ENCODE results near the gene TDRD3.
"Not testable (repeated sequence)": the region's sequence is repeated elsewhere in the genome, so short reads cannot be mapped to it uniquely, and the experiment has no call there.

Gene TDRD3

GRCh38 chr13:60398379-60398891, 1.4 kb downstream of the TDRD3 start:
- Histone ChIP-seq H4K20me1 (ENCODE audit: insufficient read depth, low read length) (peaks cover 8% of the 10 kb centered on the region; the same call in 1 of the 2 replicates), H3K4me3 (ENCODE audit: low read length) (peak overlapping the region; percentile 91), H3K4me2 (ENCODE audit: low read length) (peak overlapping the region; percentile 86), H3K27me3 (ENCODE audit: low read depth, low read length) (no peaks in the 10 kb centered on the region), H3K9me3 (ENCODE audit: insufficient read depth, low read length) (no peaks in the 10 kb centered on the region), H3K36me3 (replicated peaks; ENCODE audit: low read depth, low read length) (no peaks in the 10 kb centered on the region), H3K27ac (ENCODE audit: low read length) (peak overlapping the region; percentile 84), H3K79me2 (ENCODE audit: low read length) (peaks cover 56% of the 10 kb centered on the region), H3K4me1 (ENCODE audit: low read length) (peaks cover 24% of the 10 kb centered on the region), H3K9ac (ENCODE audit: low read length) (peak overlapping the region; percentile 95), H2AFZ (ENCODE audit: low read depth, low read length) (peak overlapping the region; percentile 61; the same call in 1 of the 2 replicates)
- no peak for TF ChIP-seq EZH2phosphoT487 (IDR thresholded peaks at IDR 0.05; ENCODE audit: low read depth)
- TF ChIP-seq CTCF (IDR thresholded peaks at IDR 0.05; ENCODE audit: low read depth, low read length) = no peak

GRCh38 chr13:60398907-60399589, 2.0 kb downstream of the TDRD3 start:
- Histone ChIP-seq H3K4me3 (ENCODE audit: low read length) (peak overlapping the region; percentile 91), H4K20me1 (ENCODE audit: insufficient read depth, low read length) (peaks cover 8% of the 10 kb centered on the region; the same call in 1 of the 2 replicates), H3K36me3 (replicated peaks; ENCODE audit: low read depth, low read length) (no peaks in the 10 kb centered on the region), H3K27me3 (ENCODE audit: low read depth, low read length) (no peaks in the 10 kb centered on the region), H3K9me3 (ENCODE audit: insufficient read depth, low read length) (no peaks in the 10 kb centered on the region), H2AFZ (ENCODE audit: low read depth, low read length) (no peak overlapping the region), H3K9ac (ENCODE audit: low read length) (peak overlapping the region; percentile 95), H3K27ac (ENCODE audit: low read length) (no peak overlapping the region), H3K4me2 (ENCODE audit: low read length) (peak overlapping the region; percentile 86), H3K79me2 (ENCODE audit: low read length) (peaks cover 62% of the 10 kb centered on the region), H3K4me1 (ENCODE audit: low read length) (peaks cover 24% of the 10 kb centered on the region)
- no peak for TF ChIP-seq CTCF (IDR thresholded peaks at IDR 0.05; ENCODE audit: low read depth, low read length)

GRCh38 chr13:60402022-60402421, 5.0 kb downstream of the TDRD3 start:
- H3K4me2 ChIP-seq (ENCODE audit: low read length) = no peak overlapping the region
- H3K27me3 ChIP-seq (ENCODE audit: low read depth, low read length) = no peaks in the 10 kb centered on the region
- peaks cover 77% of the 10 kb centered on the region for H3K79me2 ChIP-seq (ENCODE audit: low read length)
- peaks cover 21% of the 10 kb centered on the region for H3K4me1 ChIP-seq (ENCODE audit: low read length)
- H3K9ac ChIP-seq (ENCODE audit: low read length) = no peak overlapping the region
- no peak overlapping the region for H3K27ac ChIP-seq (ENCODE audit: low read length)
- H4K20me1 ChIP-seq (ENCODE audit: insufficient read depth, low read length) = peaks cover 8% of the 10 kb centered on the region; the same call in 1 of the 2 replicates
- TF ChIP-seq EZH2phosphoT487 (IDR thresholded peaks at IDR 0.05; ENCODE audit: low read depth) (no peak), CTCF (IDR thresholded peaks at IDR 0.05; ENCODE audit: low read depth, low read length) (no peak)
- no peaks in the 10 kb centered on the region for H3K36me3 ChIP-seq (replicated peaks; ENCODE audit: low read depth, low read length)
- no peak overlapping the region for H3K4me3 ChIP-seq (ENCODE audit: low read length)
- no peak overlapping the region for H2AFZ ChIP-seq (ENCODE audit: low read depth, low read length)
- no peaks in the 10 kb centered on the region for H3K9me3 ChIP-seq (ENCODE audit: insufficient read depth, low read length)

- TF ChIP-seq EZH2phosphoT487 (IDR thresholded peaks at IDR 0.05; ENCODE audit: low read depth) (no peak), CTCF (IDR thresholded peaks at IDR 0.05; ENCODE audit: low read depth, low read length) (no peak)
- peaks cover 5% of the 10 kb centered on the region; the same call in 1 of the 2 replicates for H3K4me1 ChIP-seq (ENCODE audit: low read length)
- no peak overlapping the region for H3K9ac ChIP-seq (ENCODE audit: low read length)
- H3K27me3 ChIP-seq (ENCODE audit: low read depth, low read length) = no peaks in the 10 kb centered on the region
- no peak overlapping the region for H3K27ac ChIP-seq (ENCODE audit: low read length)
- peaks cover 8% of the 10 kb centered on the region for H3K36me3 ChIP-seq (replicated peaks; ENCODE audit: low read depth, low read length)
- H3K79me2 ChIP-seq (ENCODE audit: low read length) = peaks cover 58% of the 10 kb centered on the region
- H3K4me3 ChIP-seq (ENCODE audit: low read length) = no peak overlapping the region
- peaks cover 5% of the 10 kb centered on the region; the same call in 1 of the 2 replicates for H4K20me1 ChIP-seq (ENCODE audit: insufficient read depth, low read length)
- no peaks in the 10 kb centered on the region for H3K9me3 ChIP-seq (ENCODE audit: insufficient read depth, low read length)
- no peak overlapping the region for H2AFZ ChIP-seq (ENCODE audit: low read depth, low read length)
- H3K4me2 ChIP-seq (ENCODE audit: low read length) = no peak overlapping the region
Measured at GRCh38 chr13:60407095-60407494, 10.1 kb downstream of the TDRD3 start.

GRCh38 chr13:60407852-60408251, 10.8 kb downstream of the TDRD3 start:
- not testable (repeated sequence) for H3K36me3 ChIP-seq (replicated peaks; ENCODE audit: low read depth, low read length); H3K9ac ChIP-seq (ENCODE audit: low read length); H3K4me1 ChIP-seq (ENCODE audit: low read length); H2AFZ ChIP-seq (ENCODE audit: low read depth, low read length); H3K4me3 ChIP-seq (ENCODE audit: low read length); H4K20me1 ChIP-seq (ENCODE audit: insufficient read depth, low read length); H3K4me2 ChIP-seq (ENCODE audit: low read length); H3K27me3 ChIP-seq (ENCODE audit: low read depth, low read length); H3K9me3 ChIP-seq (ENCODE audit: insufficient read depth, low read length); H3K27ac ChIP-seq (ENCODE audit: low read length)
- peaks cover 60% of the 10 kb centered on the region for H3K79me2 ChIP-seq (ENCODE audit: low read length)

GRCh38 chr13:60409574-60410292, 12.7 kb downstream of the TDRD3 start:
- not testable (repeated sequence) for H3K27ac ChIP-seq (ENCODE audit: low read length); H3K4me1 ChIP-seq (ENCODE audit: low read length); H2AFZ ChIP-seq (ENCODE audit: low read depth, low read length); H3K9ac ChIP-seq (ENCODE audit: low read length); H3K36me3 ChIP-seq (replicated peaks; ENCODE audit: low read depth, low read length); H4K20me1 ChIP-seq (ENCODE audit: insufficient read depth, low read length); H3K9me3 ChIP-seq (ENCODE audit: insufficient read depth, low read length); H3K4me2 ChIP-seq (ENCODE audit: low read length); H3K27me3 ChIP-seq (ENCODE audit: low read depth, low read length); H3K4me3 ChIP-seq (ENCODE audit: low read length)
- peaks cover 57% of the 10 kb centered on the region for H3K79me2 ChIP-seq (ENCODE audit: low read length)

Data from OCI-LY3 (cell line).